Measurements from ENCODE around the gene KANSL1.

- TF ChIP-seq CTCF (IDR thresholded peaks at IDR 0.05; ENCODE audit: poor library complexity) (no peak), EZH2phosphoT487 (IDR thresholded peaks at IDR 0.05; ENCODE audit: low read depth, severe bottlenecking, unreplicated experiment) (no peak)
Measured at GRCh38 chr17:46060461-46060860, 132.8 kb downstream of the KANSL1 start.

All from hepatocyte (in vitro differentiated cells).